Measurements from ENCODE around the gene PPP1R26. TPM values are rescaled to one million over a fixed set of nuclear protein-coding genes. Genes with fewer than 3 reads are reported as not detected.

Gene PPP1R26
- total and polyA plus RNA-seq, 9 of the 15 experiments (the other 6 are each of a cell fraction or from before 2014, with no cell fraction given), result 0.77 to 26.8 (median 9.3) TPM

- no TSS peak for BruUV-seq (replicated peaks)
- Histone ChIP-seq H3K27ac (ENCODE audit: extremely low read depth, low read depth, low read length) (no peak overlapping the region), H4K20me1 (replicated peaks; ENCODE audit: control insufficient read depth, insufficient read depth, low read length) (no peaks in the 10 kb centered on the region), H3K36me3 (ENCODE audit: control insufficient read depth, insufficient read depth, low read length) (peaks cover 15% of the 10 kb centered on the region; the same call in 1 of the 3 replicates), H3K9ac (ENCODE audit: insufficient read depth in 1 of 2, low read depth in 2 of 2, low read length in 2 of 2) (no peak overlapping the region), H3K4me3 (no peak overlapping the region), H3K9me3 (replicated peaks; ENCODE audit: control insufficient read depth, insufficient read depth, low read depth, low read length) (no peaks in the 10 kb centered on the region), H3K79me2 (ENCODE audit: control insufficient read depth, insufficient read depth, low read length) (no peaks in the 10 kb centered on the region), H3K4me1 (replicated peaks in 1 of 2; ENCODE audit: control insufficient read depth in 2 of 2, insufficient read depth in 2 of 2, low read length in 2 of 2) (peaks cover 2 to 12% of the 10 kb centered on the region in 2 experiments; a peak in 2 of 5 replicates), H3K9me1 (ENCODE audit: control insufficient read depth, insufficient read depth, low read length) (no peaks in the 10 kb centered on the region), H2AFZ (ENCODE audit: low read depth, low read length) (no peak overlapping the region), H3K27me3 (ENCODE audit: control insufficient read depth in 2 of 2, insufficient read depth in 2 of 2, low read length in 2 of 2) (no peaks in the 10 kb centered on the region), H3K4me2 (ENCODE audit: insufficient read depth, low read length) (no peak overlapping the region)
- in situ Hi-C loops (cut with MboI), result no loop called here
- ATAC-seq, result no peak
- WGBS (ENCODE audit: insufficient coverage, low coverage, missing lambda C conversion rate), result 52% methylated on average over 4 of the region's 4 CpGs
- CTCF ChIA-PET (ENCODE audit: low intra/inter-chr PET ratio), result no interaction called here
- intact Hi-C loops (cut with micrococcal nuclease), result no loop called here
- no peak for TF ChIP-seq SREBF2 (CRISPR knock-in tag; IDR thresholded peaks at IDR 0.05)
- TF ChIP-seq FOXP1 (CRISPR knock-in tag; IDR thresholded peaks at IDR 0.05), result no peak
- TF ChIP-seq HES1 (IDR thresholded peaks at IDR 0.05; ENCODE audit: low read depth), result no peak
- TF ChIP-seq ZNF707 (CRISPR knock-in tag; conservative IDR thresholded peaks at IDR 0.05), result no peak
- TF ChIP-seq SREBF1 (IDR thresholded peaks at IDR 0.05; ENCODE audit: borderline replicate concordance, low read depth, low read length), result no peak
- no peak for TF ChIP-seq HNRNPH1 (optimal IDR thresholded peaks at IDR 0.05; ENCODE audit: low read depth, low read length)
- TF ChIP-seq KLF13 (tag; IDR thresholded peaks at IDR 0.05; ENCODE audit: borderline replicate concordance, low read depth), result no peak
- no peak for FAIRE-seq
- DNase-seq (ENCODE audit: extremely low read depth in 1 of 4, low spot score in 3 of 4), result no peak
- POLR2A ChIA-PET, result interaction anchor here (0.6 to 3.1 kb wide), 2 partner anchors 11 to 52 kb away, joined by 3 to 13 read pairs; no protein-coding TSS in a partner anchor
Observed at GRCh38 chr9:135491764-135492163, 12.2 kb downstream of the PPP1R26 start.

All from K562 (cell line).